ENCODE results near the gene LRRC70. TPM values are rescaled to one million over a fixed set of nuclear protein-coding genes. Genes with fewer than 3 reads are reported as not detected.

LRRC70 gene
- total and polyA plus RNA-seq, 2 of the 8 experiments (the other 6 are each of a cell fraction or from before 2014, with no cell fraction given) = 0.62 to 0.67 TPM

DNA sequence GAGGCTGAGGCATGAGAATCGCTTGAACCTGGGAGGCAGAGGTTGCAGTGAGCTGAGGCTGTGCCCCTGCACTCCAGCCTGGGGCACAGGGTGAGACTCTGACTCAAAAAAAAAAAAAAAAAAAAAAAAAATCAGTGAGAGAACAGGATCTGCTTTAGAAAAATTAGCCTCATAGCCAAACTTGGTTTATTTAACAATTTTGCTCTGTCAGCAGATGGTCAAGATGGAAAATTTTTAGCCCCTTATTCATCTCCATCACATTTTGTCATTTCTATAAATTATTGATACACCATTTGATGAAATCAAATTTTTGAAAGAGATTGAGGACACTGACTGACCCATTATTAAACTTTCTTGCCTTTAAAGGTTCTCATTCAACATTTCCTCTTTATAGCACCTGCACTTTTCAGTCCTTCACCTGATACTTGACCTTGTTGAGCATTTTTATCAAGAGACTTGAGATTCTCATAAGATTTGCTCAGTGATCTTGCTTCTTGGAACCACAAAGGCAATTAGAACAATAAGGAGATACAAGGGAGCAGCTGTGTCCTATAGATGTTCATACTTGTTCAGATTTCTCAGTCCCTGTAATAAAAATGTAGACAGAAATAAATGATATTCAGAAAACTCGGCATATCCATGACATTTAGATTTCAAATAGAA, 38.1 kb downstream of the LRRC70 start:
- FAIRE-seq (no peak), DNase-seq (ENCODE audit: low read depth in 1 of 2, low spot score in 2 of 2) (no peak)
- H3K9ac ChIP-seq (replicated peaks in 1 of 4; ENCODE audit: extremely low read depth in 1 of 4, low read depth in 3 of 4, low read length in 3 of 4) = no peak overlapping the region
- H3K27ac ChIP-seq (ENCODE audit: low read depth, low read length) = no peak overlapping the region
- no peaks in the 10 kb centered on the region for H4K20me1 ChIP-seq (replicated peaks in 1 of 2; ENCODE audit: control insufficient read depth in 1 of 2, insufficient read depth in 2 of 2, low read length in 2 of 2)
- H3K14ac ChIP-seq (ENCODE audit: insufficient read length) = no peak overlapping the region
- no peak overlapping the region for H4K5ac ChIP-seq (ENCODE audit: insufficient read length, low read depth, low read length)
- no peak overlapping the region for H4K91ac ChIP-seq (replicated peaks; ENCODE audit: insufficient read length, low read length)
- H3K4me2 ChIP-seq (ENCODE audit: insufficient read depth in 1 of 2, low read depth in 2 of 2, low read length in 2 of 2) = no peak overlapping the region
- ChIA-PET CTCF (ENCODE audit: partially characterized antibody) (interaction anchor here (1.1 kb wide), 1 partner anchor 37 kb away, joined by 3 read pairs; no protein-coding TSS in a partner anchor), POLR2A (ENCODE audit: partially characterized antibody) (no interaction called here)
- H2BK15ac ChIP-seq (ENCODE audit: low read length) = no peak overlapping the region
- no peak overlapping the region for H3K4ac ChIP-seq (replicated peaks; ENCODE audit: insufficient read length, low read depth, low read length)
- H2BK5ac ChIP-seq (ENCODE audit: low read depth, low read length) = no peak overlapping the region
- no peak overlapping the region for H3K4me3 ChIP-seq (ENCODE audit: extremely low read depth in 1 of 4, insufficient read depth in 2 of 4, low read depth in 3 of 4, low read length in 4 of 4)
- no peak overlapping the region for H2BK120ac ChIP-seq (replicated peaks; ENCODE audit: low read depth, low read length)
- H2BK20ac ChIP-seq (ENCODE audit: low read length) = no peak overlapping the region
- no peaks in the 10 kb centered on the region for H3K23me2 ChIP-seq (ENCODE audit: low read depth, low read length)
- H2AFZ ChIP-seq (ENCODE audit: low read length) = no peak overlapping the region
- no peak overlapping the region for H3K18ac ChIP-seq (ENCODE audit: extremely low read depth, low read length)
- no peaks in the 10 kb centered on the region for H3K27me3 ChIP-seq (replicated peaks in 1 of 4; ENCODE audit: control insufficient read depth in 3 of 4, extremely low read depth in 1 of 4, insufficient read depth in 3 of 4, low read length in 3 of 4)
- H3K56ac ChIP-seq (replicated peaks; ENCODE audit: insufficient read length, low read depth, low read length) = no peak overlapping the region
- no peak overlapping the region for H4K8ac ChIP-seq (ENCODE audit: extremely low read depth, insufficient read depth, low read length)
- no peak overlapping the region for H2BK12ac ChIP-seq (ENCODE audit: low read depth, low read length)
- H3K79me2 ChIP-seq (ENCODE audit: control insufficient read depth in 1 of 2, insufficient read depth in 2 of 2, low read length in 2 of 2) = no peaks in the 10 kb centered on the region
- peaks cover 0 to 4% (median 1%) of the 10 kb centered on the region in 4 experiments; a peak in 4 of 7 replicates for H3K4me1 ChIP-seq (replicated peaks in 1 of 4; ENCODE audit: control insufficient read depth in 3 of 4, insufficient read depth in 4 of 4, low read length in 3 of 4)
- H3K79me1 ChIP-seq (ENCODE audit: low read depth, low read length) = no peaks in the 10 kb centered on the region
- H3K9me3 ChIP-seq (ENCODE audit: insufficient read depth in 2 of 2, low read depth in 1 of 2, low read length in 1 of 2) = peaks cover 0 to 4% of the 10 kb centered on the region in 2 experiments; a peak in 1 of 4 replicates
- no peak overlapping the region for H2AK5ac ChIP-seq (ENCODE audit: low read depth, low read length)
- no peak overlapping the region for H3K23ac ChIP-seq (ENCODE audit: insufficient read length)
- no peaks in the 10 kb centered on the region; a peak in 1 of 8 replicates for H3K36me3 ChIP-seq (ENCODE audit: control insufficient read depth in 2 of 4, insufficient read depth in 4 of 4, low read length in 3 of 4)
- TF ChIP-seq GABPA (IDR thresholded peaks at IDR 0.05; ENCODE audit: borderline replicate concordance, insufficient read depth, low read length) (no peak), JUND (IDR thresholded peaks at IDR 0.05; ENCODE audit: low read length) (no peak), CHD1 (IDR thresholded peaks at IDR 0.05; ENCODE audit: low read depth, low read length) (no peak), TBP (IDR thresholded peaks at IDR 0.05; ENCODE audit: low read depth, low read length) (no peak), CBX5 (IDR thresholded peaks at IDR 0.05; ENCODE audit: low read depth, low read length) (no peak), FOSL1 (IDR thresholded peaks at IDR 0.05; ENCODE audit: insufficient read depth, low read depth, low read length) (no peak), SAP30 (IDR thresholded peaks at IDR 0.05; ENCODE audit: insufficient read depth, insufficient replicate concordance, low read length) (no peak), POU5F1 (IDR thresholded peaks at IDR 0.05; ENCODE audit: low read depth, low read length) (no peak), POLR2AphosphoS5 (IDR thresholded peaks at IDR 0.05; ENCODE audit: low read depth, low read length) (no peak)
- TF ChIP-seq, protein P1, sequence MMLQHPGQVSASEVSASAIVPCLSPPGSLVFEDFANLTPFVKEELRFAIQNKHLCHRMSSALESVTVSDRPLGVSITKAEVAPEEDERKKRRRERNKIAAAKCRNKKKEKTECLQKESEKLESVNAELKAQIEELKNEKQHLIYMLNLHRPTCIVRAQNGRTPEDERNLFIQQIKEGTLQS (IDR thresholded peaks at IDR 0.05; ENCODE audit: insufficient read depth, low read depth, low read length) = no peak
- WGBS, 2 experiments (ENCODE audit: extremely low coverage in 1 of 2, insufficient coverage in 1 of 2, insufficient read length in 1 of 2, insufficient replicate concordance in 2 of 2, low coverage in 1 of 2, low lambda C conversion rate in 2 of 2, missing lambda C conversion rate in 1 of 2) = 95% methylated on average over 2 of the region's 2 CpGs; no CpG with 5 or more reads in 1 of the 2 experiments
